Iris pigment epithelial cell (primary cell): Measurements from ENCODE around the gene KLF12.

ENCODE experiments used
- DNase-seq: peaks from one replicate; pipeline ENCODE4 v3.0.0-alpha.2; 2011; ENCODE audit warnings: low read depth

KLF12 gene

GRCh38 chr13:74102691-74103090, 31.5 kb downstream of the KLF12 start:
- no peak for DNase-seq

DNA sequence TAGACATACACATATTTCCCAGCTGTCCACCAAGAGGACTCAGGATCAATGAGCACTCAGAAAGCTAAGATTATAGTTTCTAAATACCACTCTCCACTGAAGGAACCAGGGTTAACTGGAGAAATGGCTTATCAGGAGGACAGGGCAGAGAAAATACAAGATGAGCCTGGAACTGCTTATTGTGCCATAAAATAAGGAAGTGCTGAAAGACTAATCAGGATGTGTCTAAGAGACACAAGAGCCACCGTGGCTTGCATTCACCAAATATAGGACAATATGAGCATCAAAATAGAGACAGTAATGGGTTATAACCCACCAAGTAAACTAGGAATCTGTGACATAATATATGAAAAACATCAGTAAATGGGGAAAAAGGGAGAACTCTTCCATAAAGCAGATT, 32.8 kb downstream of the KLF12 start:
- DNase-seq = no peak

GRCh38 chr13:74098077-74098476, 36.1 kb downstream of the KLF12 start:
- no peak for DNase-seq

DNA sequence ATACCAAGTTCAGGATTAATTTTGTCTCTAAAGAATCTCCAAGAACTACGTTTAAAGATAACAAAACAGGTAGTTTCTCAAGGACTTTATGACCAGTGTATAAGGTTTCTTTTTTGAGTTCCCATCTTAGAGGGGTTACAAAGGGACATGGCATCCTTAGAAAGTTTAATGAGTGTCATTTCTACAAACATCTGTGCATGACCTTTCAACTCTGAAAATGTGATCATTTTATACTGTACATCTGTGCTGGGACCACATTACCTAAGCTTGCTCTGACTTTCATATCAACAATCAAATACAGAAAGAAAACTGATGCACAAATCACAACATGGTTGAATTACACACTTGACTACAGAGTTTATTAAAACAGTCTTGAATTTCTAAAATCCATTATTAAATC, 37.1 kb downstream of the KLF12 start:
- no peak for DNase-seq

DNA sequence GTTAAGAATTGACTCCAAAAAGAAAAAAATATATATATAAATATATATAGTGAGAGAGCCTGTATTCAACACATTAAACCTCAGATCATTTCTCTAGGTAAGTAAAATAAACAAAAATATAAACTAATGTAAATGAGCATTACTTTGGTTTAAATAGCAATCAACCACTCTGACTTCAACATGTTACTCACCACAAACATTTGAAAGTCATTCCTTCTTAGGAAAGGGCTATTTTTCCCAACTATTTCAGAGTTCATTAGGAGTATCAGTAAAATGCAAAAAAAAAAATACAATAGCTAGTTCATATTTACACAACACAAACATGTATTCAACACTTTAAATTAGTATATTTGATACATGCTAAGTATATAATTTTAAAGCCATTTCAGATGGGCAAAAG, 40.5 kb downstream of the KLF12 start:
- no peak for DNase-seq

DNA sequence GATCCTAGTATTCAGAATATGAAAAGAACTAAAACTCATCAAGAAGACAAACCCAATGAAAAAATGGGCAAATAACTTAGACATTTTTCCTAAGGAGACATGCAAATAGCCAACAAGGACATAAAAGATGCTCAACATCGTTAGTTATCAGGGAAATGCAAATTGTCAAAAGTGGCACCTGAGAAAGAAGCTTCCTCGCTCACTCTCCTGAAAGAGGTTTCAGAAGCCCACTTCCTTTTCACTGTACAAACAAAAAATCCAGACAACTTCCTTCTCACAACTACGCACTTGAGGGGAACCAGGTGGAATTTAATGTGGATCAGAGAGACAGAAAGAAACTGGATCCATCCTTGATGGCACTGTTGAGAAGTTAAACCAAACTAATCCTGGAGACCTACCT, 41.5 kb downstream of the KLF12 start:
- no peak for DNase-seq

- DNase-seq = no peak
Observed at GRCh38 chr13:74090869-74091605, 43.2 kb downstream of the KLF12 start.

DNA sequence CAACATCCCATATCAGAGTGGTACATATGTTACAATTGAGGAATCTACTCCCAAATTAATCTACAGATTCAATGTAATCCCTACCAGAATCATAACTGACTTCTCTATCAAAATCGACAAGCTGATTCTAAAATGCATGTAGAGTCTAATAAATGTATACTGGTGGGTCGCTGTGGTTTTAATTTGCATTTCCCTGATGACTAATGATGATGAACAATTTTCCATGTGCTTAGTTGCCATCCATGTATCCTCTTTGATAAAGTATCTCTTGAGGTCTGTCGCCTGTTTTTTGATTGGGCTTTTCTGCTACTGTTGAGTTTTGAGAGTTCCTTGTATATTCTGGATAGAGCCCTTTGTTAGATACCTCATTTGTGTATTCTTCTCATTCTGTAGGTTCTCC, 43.8 kb downstream of the KLF12 start:
- DNase-seq = no peak

DNA sequence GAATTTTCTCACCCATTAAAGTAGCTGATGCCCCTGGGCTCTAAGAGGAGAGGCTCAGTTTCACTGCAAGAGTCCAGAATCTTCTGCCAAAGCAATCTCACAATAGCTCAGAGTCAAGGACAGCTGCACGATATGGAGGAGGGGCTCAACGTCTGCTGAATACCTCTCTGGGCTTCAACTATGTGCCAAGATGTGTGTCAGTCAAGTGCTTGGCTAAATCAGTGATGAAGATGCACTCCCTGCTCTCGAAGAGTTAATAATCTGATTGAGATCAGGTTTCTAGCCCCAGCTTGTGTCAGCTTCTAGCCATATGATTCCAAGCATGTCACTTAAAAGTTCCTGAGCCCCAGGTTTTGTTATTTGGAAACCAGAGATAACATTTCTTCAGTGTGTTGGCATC, 46.8 kb downstream of the KLF12 start:
- DNase-seq = no peak
